ENCODE data around the gene ITGA7.

- TF ChIP-seq MAX (IDR thresholded peaks at IDR 0.05), result no peak; the same call in 1 of the 2 replicates
- peak; percentile 97 for TF ChIP-seq EGR1 (IDR thresholded peaks at IDR 0.05)
- peak; percentile 54 for TF ChIP-seq RAD21 (IDR thresholded peaks at IDR 0.05; ENCODE audit: low read depth)
Observed at GRCh38 chr12:55681142-55682077, 26.3 kb downstream of the ITGA7 start.

All from Ishikawa (cell line).